HepG2 (cell line): Measurements from ENCODE around the gene PIKFYVE. TPM values are rescaled to one million over a fixed set of nuclear protein-coding genes. Genes with fewer than 3 reads are reported as not detected.

Experiments used
- AFF4 ChIP-seq: sonication (generic); formaldehyde crosslinking; IDR thresholded peaks from 2 replicates; pipeline ENCODE4 v1.4.0; 2020; ENCODE audit warnings: missing genetic modification reagents
- CAMTA2 ChIP-seq: sonication (generic); formaldehyde crosslinking; IDR thresholded peaks from 2 replicates; pipeline ENCODE4 v1.4.0; 2020; ENCODE audit warnings: mild to moderate bottlenecking, missing genetic modification reagents, borderline replicate concordance
- DPF2 ChIP-seq: sonication (generic); formaldehyde crosslinking; IDR thresholded peaks from 2 replicates; pipeline ENCODE4 v1.4.0; 2020; ENCODE audit warnings: mild to moderate bottlenecking, low read depth, missing genetic modification reagents, borderline replicate concordance
- GATA4 ChIP-seq: sonication (generic); IDR thresholded peaks from 2 replicates; pipeline ENCODE4 v1.6.1; 2016; ENCODE audit warnings: antibody characterized with exemption, low read depth, borderline replicate concordance
- GLI4 ChIP-seq: sonication (generic); formaldehyde crosslinking; IDR thresholded peaks from 2 replicates; pipeline ENCODE4 v1.5.1; 2020; ENCODE audit warnings: missing genetic modification reagents, mild to moderate bottlenecking, moderate library complexity, borderline replicate concordance
- HMGA1 ChIP-seq: sonication (generic); formaldehyde crosslinking; conservative IDR thresholded peaks from 2 replicates; pipeline ENCODE4 v1.4.0; 2020; ENCODE audit warnings: missing genetic modification reagents
- HNRNPUL1 ChIP-seq: fragments of 200-400 bp; formaldehyde crosslinking; IDR thresholded peaks from 2 replicates; pipeline ENCODE4 v1.6.1; 2017; ENCODE audit warnings: low read depth, mild to moderate bottlenecking, low read length, moderate library complexity
- HOXA7 ChIP-seq: sonication (generic); formaldehyde crosslinking; IDR thresholded peaks from 2 replicates; pipeline ENCODE4 v1.8.1; 2022; ENCODE audit warnings: mild to moderate bottlenecking, missing genetic modification reagents, moderate library complexity
- KDM4B ChIP-seq: sonication (generic); formaldehyde crosslinking; IDR thresholded peaks from 2 replicates; pipeline ENCODE4 v1.4.0; 2020; ENCODE audit warnings: missing genetic modification reagents
- MYC ChIP-seq: sonication (generic); formaldehyde crosslinking; IDR thresholded peaks from 2 replicates; pipeline ENCODE4 v1.9.0; 2021; ENCODE audit warnings: missing genetic modification reagents, borderline replicate concordance
- SMARCE1 ChIP-seq: fragments of 450-650 bp; IDR thresholded peaks from 2 replicates; pipeline ENCODE4 v1.6.1; 2017; ENCODE audit warnings: borderline replicate concordance
- TSC22D2 ChIP-seq: sonication (generic); formaldehyde crosslinking; IDR thresholded peaks from 2 replicates; pipeline ENCODE4 v1.5.1; 2020; ENCODE audit warnings: missing genetic modification reagents, mild to moderate bottlenecking, borderline replicate concordance
- U2AF1 ChIP-seq: fragments of 200-400 bp; formaldehyde crosslinking; optimal IDR thresholded peaks from 2 replicates; pipeline ENCODE3; 2017; ENCODE audit warnings: mild to moderate bottlenecking, low read depth, low read length
- UBTF ChIP-seq: sonication (generic); formaldehyde crosslinking; IDR thresholded peaks from 2 replicates; pipeline ENCODE4 v1.4.0; 2020; ENCODE audit warnings: mild to moderate bottlenecking, missing genetic modification reagents
- ZNF3 ChIP-seq: IDR thresholded peaks from 2 replicates; pipeline ENCODE4 v1.7.0; 2017; ENCODE audit warnings: inconsistent platforms
- ZNF446 ChIP-seq: sonication (generic); formaldehyde crosslinking; IDR thresholded peaks from 2 replicates; pipeline ENCODE4 v1.5.0; 2020; ENCODE audit warnings: mild to moderate bottlenecking, missing genetic modification reagents
- ZNF530 ChIP-seq: sonication (generic); formaldehyde crosslinking; IDR thresholded peaks from 2 replicates; pipeline ENCODE4 v1.5.0; 2020; ENCODE audit warnings: low read depth, mild to moderate bottlenecking, missing genetic modification reagents
- ZNF609 ChIP-seq: sonication (generic); formaldehyde crosslinking; IDR thresholded peaks from 2 replicates; pipeline ENCODE4 v1.4.0; 2020; ENCODE audit warnings: mild to moderate bottlenecking, missing genetic modification reagents, borderline replicate concordance
- ZNF878 ChIP-seq: sonication (generic); formaldehyde crosslinking; IDR thresholded peaks from 2 replicates; pipeline ENCODE4 v1.8.1; 2023; ENCODE audit warnings: mild to moderate bottlenecking, missing genetic modification reagents, moderate library complexity
- polyA plus RNA-seq, 8 experiments: library from polyadenylated mRNA; depleted of rRNA in 3 of 8; stranded (reverse) in 7 of 8; unstranded in 1 of 8; fragments of >200 nt; fragmentation: Illumina TruSeq in 4 of 8; extraction: Trizol in 4 of 8; gene quantifications; 2 replicates each; pipeline versions ENCODE4 v1.2.1 to v1.2.3, GENCODE V29; 2011 to 2016; ENCODE audit warnings: low read depth in 4 of 8, missing spikeins in 1 of 8, mixed read lengths in 1 of 8; ENCODE audit not compliant: insufficient read depth in 1 of 8
- total RNA-seq, 5 experiments: library from RNA; depleted of rRNA; stranded (reverse); fragments of >200 nt; fragmentation: Illumina TruSeq; extraction: Trizol; gene quantifications; 2 replicates each; pipeline ENCODE4 v1.2.3, GENCODE V29; 2016; ENCODE audit warnings: low read depth in 1 of 5

The PIKFYVE gene
- total and polyA plus RNA-seq, 2 of the 13 experiments (the other 11 are each of a cell fraction or from before 2014, with no cell fraction given) = 20.2 to 21.7 TPM

GRCh38 chr2:208254871-208255556 is 11.0 kb upstream of the PIKFYVE start, which contains the start of gene IDH1 (continued):
- TF ChIP-seq AFF4 (peak; percentile 27), DPF2 (CRISPR knock-in tag) (no peak), HMGA1 (no peak), HOXA7 (no peak), KDM4B (CRISPR knock-in tag) (peak; percentile 29; the same call in 1 of the 2 replicates), ZNF609 (CRISPR knock-in tag) (no peak), ZNF530 (no peak), SMARCE1 (no peak), CAMTA2 (CRISPR knock-in tag) (no peak), HNRNPUL1 (no peak), U2AF1 (no peak), ZNF878 (CRISPR knock-in tag) (peak; percentile 93), GATA4 (0 out of 2 replicates have a peak, but pooled peaks have one; percentile 38), GLI4 (CRISPR knock-in tag) (no peak), ZNF3 (CRISPR knock-in tag) (0 out of 2 replicates have a peak, but pooled peaks have one; percentile 4), TSC22D2 (0 out of 2 replicates have a peak, but pooled peaks have one; percentile 23), ZNF446 (CRISPR knock-in tag) (0 out of 2 replicates have a peak, but pooled peaks have one; percentile 1), UBTF (CRISPR knock-in tag) (peak; percentile 91), MYC (CRISPR knock-in tag) (peak; percentile 78)
